T-helper 9 cell (primary cell): ENCODE data around the gene DCDC2C.

ENCODE experiments used
- DNase-seq: peaks from one replicate; pipeline ENCODE4 v3.0.0-alpha.2; 2020

DCDC2C gene

GRCh38 chr2:3712424-3712823, 9.0 kb downstream of the DCDC2C start:
- no peak for DNase-seq

DNA sequence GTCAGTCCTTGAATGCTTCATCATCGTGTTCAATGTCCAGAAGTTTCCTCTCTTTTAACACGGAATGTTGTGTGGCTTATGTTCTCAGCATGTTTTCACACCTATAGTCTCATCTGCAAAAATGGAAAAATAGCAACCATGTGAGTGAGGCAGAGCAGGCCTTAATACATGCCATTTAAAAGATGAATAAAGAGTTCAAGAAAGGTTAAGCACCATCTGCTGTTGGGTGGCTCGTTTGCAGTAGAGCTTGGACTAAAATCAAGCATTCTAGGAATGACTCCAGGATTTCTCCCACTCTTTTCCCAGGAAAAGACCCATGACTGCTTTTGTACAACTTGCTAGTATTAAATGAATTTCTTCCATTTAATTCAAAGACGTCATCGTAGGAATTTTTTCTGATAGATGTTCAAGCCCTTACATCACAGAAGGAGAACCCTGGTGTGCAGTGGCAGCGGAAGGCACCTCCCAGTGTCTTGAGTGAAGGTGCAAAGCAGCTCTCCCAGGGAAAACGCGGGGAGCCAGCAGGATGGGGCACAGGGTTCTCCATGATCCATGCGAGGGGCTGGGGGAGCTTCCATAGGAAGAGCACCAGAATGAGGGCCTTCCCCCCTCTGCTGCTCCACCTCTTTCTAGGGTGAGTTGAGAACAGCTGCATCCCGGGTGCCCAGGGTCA, 9.6 kb downstream of the DCDC2C start:
- no peak for DNase-seq

GRCh38 chr2:3718679-3719078, 15.3 kb downstream of the DCDC2C start:
- DNase-seq = no peak

DNA sequence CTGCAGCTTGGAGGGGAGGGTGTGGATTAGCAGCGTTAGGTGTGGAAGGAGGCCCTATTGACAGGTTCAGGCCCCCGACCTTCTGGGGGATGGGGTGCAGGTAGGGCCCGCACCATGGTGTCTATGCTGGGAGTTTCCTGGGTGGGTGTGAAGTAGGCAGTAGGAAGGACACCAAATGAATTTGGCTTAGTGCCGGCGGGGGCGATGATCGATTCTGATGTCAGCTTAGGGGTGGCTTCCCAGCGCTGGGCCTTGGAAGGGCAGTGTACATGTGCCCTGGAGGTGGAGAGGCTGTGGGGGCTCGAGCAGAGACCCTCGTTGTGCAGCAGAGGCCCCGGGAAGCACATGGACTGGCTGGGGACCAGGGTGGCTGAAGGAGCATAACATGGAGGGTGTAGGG, 21.6 kb downstream of the DCDC2C start:
- DNase-seq = no peak

DNA sequence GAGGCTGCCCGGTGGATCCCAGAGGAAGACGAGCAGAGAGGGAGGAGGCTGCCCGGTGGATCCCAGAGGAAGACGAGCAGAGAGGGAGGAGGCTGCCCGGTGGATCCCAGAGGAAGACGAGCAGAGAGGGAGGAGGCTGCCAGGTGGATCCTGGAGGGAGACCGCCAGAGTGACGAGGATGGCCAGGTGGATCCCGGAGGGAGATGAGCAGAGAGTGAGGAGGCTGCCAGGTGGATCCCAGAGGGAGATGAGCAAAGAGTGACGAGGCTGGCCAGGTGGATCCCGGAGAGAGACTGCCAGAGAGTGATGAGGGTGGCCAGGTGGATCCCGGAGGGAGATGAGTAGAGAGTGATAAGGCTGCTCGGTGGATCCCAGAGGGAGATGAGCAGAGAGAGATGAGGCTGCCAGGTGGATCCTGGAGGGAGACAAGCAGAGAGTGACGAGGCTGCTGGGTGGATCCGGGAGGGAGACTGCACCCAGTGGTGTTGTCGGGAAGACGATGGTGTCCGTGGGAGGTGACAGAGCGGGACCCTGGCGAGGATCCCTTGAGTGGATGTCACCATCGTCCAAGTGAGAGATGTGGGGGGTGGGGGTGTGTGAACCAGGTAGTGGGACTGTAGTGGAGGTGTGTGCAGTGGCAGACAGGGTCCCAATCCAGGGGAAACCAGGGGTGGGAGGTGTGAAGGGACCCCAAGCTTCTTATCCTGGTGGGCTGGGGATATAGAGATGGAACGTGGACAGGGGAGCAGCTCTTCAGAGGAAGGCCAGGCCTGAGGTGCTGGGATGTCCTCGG, 22.3 kb downstream of the DCDC2C start:
- DNase-seq = no peak

- no peak for DNase-seq
Observed at GRCh38 chr2:3726511-3726910, 23.1 kb downstream of the DCDC2C start.

GRCh38 chr2:3727397-3728045, 24.1 kb downstream of the DCDC2C start:
- no peak for DNase-seq

DNA sequence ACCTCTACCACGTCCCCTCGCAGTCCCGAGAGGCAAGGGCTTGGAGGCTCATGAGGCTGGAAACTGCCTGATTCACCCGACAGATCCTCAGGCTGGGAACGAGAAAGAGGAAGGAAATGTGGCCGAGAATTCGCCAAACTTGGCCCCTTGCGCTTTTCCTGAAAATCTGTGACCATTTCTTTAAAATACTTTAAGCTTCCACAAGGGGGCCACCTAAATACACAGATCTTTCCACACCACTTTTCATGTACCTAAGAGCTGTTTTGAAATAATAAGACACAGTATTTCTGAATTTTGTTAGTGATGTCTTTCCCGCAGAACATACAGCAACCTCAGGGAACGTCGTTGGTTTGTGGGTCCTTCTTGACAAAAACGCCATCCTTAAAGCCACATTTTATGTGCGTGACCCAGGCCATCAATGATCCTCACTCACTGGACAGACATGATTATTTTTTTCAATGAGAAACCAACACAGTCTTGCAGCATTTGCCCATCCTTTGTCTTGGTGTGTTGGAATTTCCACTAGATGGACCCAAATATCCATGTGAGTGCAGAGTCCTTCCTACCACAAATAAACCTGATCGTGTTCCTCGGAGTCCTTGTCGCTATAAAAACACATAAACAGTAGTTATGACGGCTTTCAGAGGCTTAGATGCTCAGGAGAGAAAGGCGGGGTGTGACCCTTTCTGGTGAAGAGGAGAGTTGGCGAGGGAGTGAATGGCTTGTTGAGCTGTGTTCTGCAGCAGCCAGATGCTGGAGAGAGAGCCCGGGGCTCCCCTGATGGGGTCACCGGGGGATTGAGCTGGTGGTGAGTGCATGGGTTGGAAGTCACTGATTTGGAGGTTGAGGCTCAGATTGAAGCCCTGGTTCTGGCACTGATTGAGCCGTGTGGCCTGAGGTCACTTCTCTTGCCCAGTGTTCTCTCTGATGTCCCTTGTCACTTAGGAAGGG, 25.0 kb downstream of the DCDC2C start:
- no peak for DNase-seq

DNA sequence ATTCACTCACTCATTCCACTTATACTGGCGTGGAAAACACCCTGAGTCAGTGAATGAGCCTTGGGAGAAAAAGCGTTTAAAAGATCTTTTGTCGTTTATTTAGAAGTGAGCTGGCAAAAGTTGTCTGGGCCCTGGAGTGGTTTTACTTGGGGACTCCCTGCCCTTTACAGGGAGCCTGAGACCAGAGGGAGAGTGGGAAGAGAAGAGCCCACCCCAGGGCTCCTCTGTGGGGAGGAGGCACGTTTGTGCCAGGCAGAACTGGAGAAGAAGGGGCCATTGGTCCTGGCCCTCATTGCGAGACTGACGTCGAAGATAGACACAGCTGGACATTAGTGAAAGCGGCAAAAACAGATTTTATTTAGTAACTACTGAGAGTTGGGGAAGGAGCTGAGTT, 25.7 kb downstream of the DCDC2C start:
- DNase-seq = no peak

DNA sequence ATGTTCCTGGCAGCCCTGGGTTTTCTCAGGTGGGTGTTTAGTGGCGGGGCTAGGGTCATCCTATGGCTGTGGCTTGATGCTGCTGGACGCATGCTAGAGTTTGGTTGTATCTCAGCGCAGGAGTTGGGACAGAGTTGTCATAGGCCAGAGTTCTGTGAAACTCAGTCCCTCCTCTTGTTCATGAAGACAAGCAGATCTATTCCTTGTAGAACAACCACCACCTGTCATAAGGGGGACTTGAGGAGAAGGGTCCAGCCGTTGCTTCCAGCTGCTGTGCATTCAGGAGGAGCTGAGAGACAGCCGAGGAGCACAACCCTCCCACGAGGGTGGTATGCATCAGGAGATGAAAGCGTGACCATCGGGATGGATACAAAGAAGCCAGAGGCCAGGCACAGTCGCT, 26.4 kb downstream of the DCDC2C start:
- DNase-seq = no peak

DNA sequence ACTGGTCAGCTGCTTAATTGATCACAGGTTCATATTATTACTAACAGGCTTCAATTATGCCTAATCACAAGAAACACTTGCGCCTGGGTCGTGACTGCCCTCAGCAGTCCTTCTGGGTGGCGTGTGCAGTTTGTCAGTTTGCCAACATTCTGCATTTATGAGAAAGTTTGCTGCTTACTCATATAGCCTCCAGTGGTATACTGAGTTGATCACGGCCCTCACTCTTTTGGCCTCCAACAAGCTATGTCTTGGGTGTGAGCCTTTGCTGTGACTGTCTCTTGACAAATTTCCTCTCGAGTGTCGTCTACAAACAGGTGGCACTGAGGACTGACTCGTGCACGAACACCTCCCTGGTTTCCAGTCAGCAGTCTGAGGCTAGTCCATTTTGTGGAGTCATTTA, 27.3 kb downstream of the DCDC2C start:
- DNase-seq = no peak

- DNase-seq = no peak
Observed at GRCh38 chr2:3731829-3732228, 28.5 kb downstream of the DCDC2C start.

DNA sequence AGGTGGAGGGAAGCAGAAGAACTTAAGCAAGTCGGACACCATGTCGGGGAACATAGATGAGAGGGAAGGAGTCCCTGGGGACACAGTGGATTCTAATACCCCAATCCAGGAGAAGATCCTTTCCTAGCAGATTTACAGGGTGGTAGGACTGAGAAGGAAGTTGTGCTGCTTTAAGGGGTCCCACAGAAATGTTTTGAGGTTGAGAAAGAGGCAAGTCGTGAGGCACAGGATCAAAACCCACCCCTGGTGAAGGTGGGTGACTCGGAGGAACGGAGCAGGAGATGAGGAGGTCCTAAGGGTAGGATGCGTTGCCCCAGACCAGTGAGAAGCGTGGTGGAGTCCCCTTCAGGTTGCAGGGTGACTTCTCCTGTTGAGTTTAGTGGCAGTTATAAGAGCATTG, 32.7 kb downstream of the DCDC2C start:
- DNase-seq = no peak

DNA sequence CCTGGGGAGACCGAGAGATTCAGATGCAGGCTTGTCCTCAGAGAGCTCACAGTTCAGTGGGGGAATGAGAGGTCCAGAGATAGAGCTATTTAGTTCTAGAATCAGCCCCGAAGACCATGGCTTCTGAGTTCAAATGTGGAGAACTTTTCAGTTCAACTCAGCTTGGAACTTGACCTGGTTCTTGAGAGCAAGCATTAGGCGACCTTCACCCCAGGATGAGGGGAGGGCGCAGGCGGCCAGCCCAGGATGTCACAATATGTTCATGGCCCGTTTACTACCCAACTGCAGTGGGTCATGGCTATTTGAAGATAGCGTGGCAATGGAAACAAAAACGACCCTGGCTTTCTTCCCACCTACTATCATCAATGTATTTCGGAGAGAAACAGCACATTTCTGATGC, 33.8 kb downstream of the DCDC2C start:
- no peak for DNase-seq

DNA sequence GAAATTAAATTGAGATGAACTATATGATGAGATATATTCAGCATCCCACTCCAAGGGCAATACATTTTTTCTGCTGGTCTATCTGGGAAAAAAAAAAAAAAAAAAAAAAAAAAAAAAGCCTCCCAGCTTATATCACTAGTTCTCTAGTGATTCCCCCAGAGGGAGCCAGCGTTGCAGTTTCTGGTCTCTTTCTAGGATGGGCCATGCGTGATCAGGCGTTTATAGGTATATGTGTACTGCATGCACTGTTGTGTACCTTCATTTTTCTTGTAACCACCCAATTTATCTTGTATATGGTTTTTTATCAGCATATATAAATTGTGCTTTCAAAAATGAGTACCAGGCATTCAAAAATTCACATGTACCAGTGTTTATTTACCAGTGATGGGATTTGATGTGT, 35.1 kb downstream of the DCDC2C start:
- no peak for DNase-seq

- no peak for DNase-seq
Observed at GRCh38 chr2:3739313-3739712, 35.9 kb downstream of the DCDC2C start.

GRCh38 chr2:3741396-3741795, 38.0 kb downstream of the DCDC2C start:
- DNase-seq = no peak

GRCh38 chr2:3741867-3742602, 38.7 kb downstream of the DCDC2C start:
- no peak for DNase-seq

DNA sequence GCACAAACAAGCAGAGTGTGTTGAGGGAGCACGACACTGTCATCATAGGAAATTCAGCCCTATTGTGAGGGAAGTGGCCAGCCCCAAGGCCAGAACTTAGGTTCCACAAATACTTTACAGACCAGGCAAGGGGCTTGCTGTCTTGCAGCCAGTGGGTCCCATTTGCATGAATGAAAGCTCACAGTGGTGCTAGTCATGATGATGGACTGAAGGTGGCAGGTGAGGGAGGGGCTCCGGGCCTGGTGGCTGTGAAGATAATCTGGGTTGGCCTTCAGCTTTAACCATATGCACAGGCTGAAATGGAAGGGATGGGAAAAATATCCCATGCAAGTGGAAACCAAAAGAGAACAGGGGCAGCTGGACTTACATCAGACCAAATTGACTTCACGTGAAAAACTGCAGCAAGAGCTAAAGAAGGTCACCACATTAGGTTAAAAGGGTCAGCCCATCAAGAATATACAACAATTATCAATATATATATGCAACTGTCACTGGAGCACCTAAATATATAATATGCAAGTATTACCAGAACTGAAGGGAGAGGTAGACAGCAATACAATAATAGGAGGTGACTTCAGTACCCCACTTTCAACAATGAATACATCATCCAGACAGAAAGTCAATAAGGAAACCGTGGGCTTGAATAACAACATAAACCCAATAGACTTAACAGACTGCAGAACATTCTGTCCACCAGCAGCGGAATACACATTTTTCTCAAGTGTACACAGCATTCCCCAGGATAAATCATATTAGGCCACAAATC, 39.6 kb downstream of the DCDC2C start:
- DNase-seq = no peak

DNA sequence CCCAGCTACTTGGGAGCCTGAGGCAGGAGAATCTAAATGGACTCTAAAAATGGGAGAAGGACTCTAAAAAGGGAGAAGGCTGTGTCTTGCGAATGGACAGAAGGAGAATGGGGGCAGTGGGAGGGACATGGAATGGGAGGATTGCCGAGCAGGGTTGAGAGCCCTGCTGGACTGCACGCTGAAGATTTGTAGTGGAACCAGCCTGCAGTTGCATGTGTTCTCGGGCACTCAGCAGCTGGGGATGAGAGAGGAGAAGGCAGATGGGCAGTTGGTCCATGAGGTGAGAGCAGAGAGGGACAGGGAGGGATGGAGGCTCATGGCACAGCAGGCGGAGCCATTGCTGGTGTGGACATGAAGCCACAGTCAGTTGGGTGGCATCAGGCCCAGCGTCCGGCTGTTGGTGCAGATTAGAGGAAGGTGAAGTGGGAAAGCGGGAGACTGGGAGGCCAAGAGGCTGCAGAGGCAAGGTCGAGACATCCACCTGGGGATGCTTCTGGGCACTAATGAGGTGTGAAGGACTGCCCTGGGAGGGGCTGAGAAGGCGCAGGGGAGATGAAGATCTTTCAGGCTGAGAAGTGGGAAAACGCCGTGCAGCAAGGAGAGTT, 40.7 kb downstream of the DCDC2C start:
- no peak for DNase-seq

DNA sequence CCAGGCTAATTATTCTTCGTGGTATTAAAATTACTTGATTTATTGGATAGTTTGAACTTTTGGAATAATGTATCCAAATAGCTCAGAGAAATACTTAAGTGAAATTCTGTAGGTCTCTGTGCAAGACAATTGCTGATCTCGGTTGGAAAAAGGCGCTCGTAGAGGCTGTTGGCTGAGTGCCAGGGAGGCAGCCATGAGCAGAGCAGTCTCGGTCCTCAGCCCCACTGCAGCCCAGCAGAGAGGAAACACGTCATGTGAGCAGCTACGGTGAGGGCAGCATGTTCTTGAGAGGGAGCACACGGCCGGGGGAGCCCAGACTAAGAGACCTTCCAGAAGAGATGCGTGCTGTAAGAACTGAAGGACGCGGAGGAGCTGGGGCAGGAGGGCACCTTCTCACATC, 42.5 kb downstream of the DCDC2C start:
- DNase-seq = no peak
